GM12878 (cell line): Measurements from ENCODE around the gene CORO2B. TPM values are rescaled to one million over a fixed set of nuclear protein-coding genes. Genes with fewer than 3 reads are reported as not detected.

Experiments
- ATAC-seq: fragments of 200-7000 bp; cut with Tn5 transposase; 3 replicates; pipeline ENCODE4 v1.9.1; 2020; ENCODE audit warnings: mild to moderate bottlenecking, moderate library complexity
- BruUV-seq: library from RNA; stranded (reverse); fragments of 400-500 nt; replicated peaks from 2 replicates; lab custom pipeline; 2021; lab: Mats Ljungman, UMichigan
- CTCF ChIA-PET: fragments of 300-600 bp; sonication (Branson Sonifier 250); formaldehyde crosslinking; extraction: SDS; loops from one replicate; lab custom pipeline; 2021; ENCODE audit warnings: inconsistent platforms; lab: Yijun Ruan, JAX
- POLR2A ChIA-PET: fragments of 350-600 bp; formaldehyde crosslinking; extraction: SDS; loops from one replicate; lab custom pipeline; 2021; ENCODE audit warnings: inconsistent platforms; lab: Charles Lee
- RAD21 ChIA-PET: fragments of 300-600 bp; sonication (Branson Sonifier 250); formaldehyde crosslinking; loops from one replicate; lab custom pipeline; 2023; ENCODE audit warnings: antibody characterized with exemption; ENCODE audit not compliant: unreplicated experiment; lab: Charles Lee
- SMC1A ChIA-PET: fragments of 300-600 bp; sonication (Branson Sonifier 250); formaldehyde crosslinking; loops from one replicate; lab custom pipeline; 2023; ENCODE audit not compliant: unreplicated experiment, uncharacterized antibody; lab: Charles Lee
- DNase-seq: peaks from one replicate; pipeline ENCODE4 v3.0.0-alpha.2; 2011; ENCODE audit warnings: low read depth, low spot score
- FAIRE-seq: peaks from 3 replicates; lab custom pipeline; 2011; peaks lifted over from hg19 to GRCh38; lab: Jason Lieb, UNC
- H2AFZ ChIP-seq: 2 replicates; pipeline ENCODE4 v1.6.0; 2011; ENCODE audit warnings: low read depth, low read length, control low read depth; ENCODE audit not compliant: control insufficient read depth
- H3K27ac ChIP-seq: 2 replicates; pipeline ENCODE4 v1.5.1; 2011; ENCODE audit warnings: control low read depth; ENCODE audit not compliant: control insufficient read depth, insufficient read depth
- H3K27me3 ChIP-seq, 2 experiments: replicated peaks in 1 of 2; 2 replicates each; pipeline versions ENCODE4 v1.6.0 to v1.6.1; 2011; ENCODE audit warnings: low read length in 1 of 2; ENCODE audit not compliant: control insufficient read depth in 2 of 2, insufficient read depth in 2 of 2
- H3K36me3 ChIP-seq, 2 experiments: 2 replicates each; pipeline ENCODE4 v1.5.1; 2011; ENCODE audit warnings: low read length in 1 of 2; ENCODE audit not compliant: control insufficient read depth in 2 of 2, insufficient read depth in 2 of 2
- H3K4me1 ChIP-seq: 2 replicates; pipeline ENCODE4 v1.6.1; 2011; ENCODE audit warnings: mild to moderate bottlenecking, low read length, moderate library complexity, mixed read lengths; ENCODE audit not compliant: control insufficient read depth, insufficient read depth
- H3K4me2 ChIP-seq: 2 replicates; pipeline ENCODE4 v1.6.0; 2011; ENCODE audit warnings: control low read depth; ENCODE audit not compliant: control insufficient read depth, insufficient read depth
- H3K4me3 ChIP-seq: fragments of 200-600 bp; sonication (generic); 2 replicates; pipeline ENCODE4 v1.5.1; 2016
- H3K79me2 ChIP-seq: 2 replicates; pipeline ENCODE4 v1.6.0; 2011; ENCODE audit warnings: low read length; ENCODE audit not compliant: control insufficient read depth, insufficient read depth
- H3K9ac ChIP-seq: 2 replicates; pipeline ENCODE4 v1.8.0; 2011; ENCODE audit warnings: low read length, control low read depth, mixed read lengths; ENCODE audit not compliant: control insufficient read depth, insufficient read depth
- H3K9me3 ChIP-seq: replicated peaks from 3 replicates; pipeline ENCODE4 v1.5.1; 2011; ENCODE audit warnings: mild to moderate bottlenecking, low read length; ENCODE audit not compliant: control insufficient read depth, insufficient read depth
- H4K20me1 ChIP-seq: 2 replicates; pipeline ENCODE4 v1.6.0; 2011; ENCODE audit not compliant: control insufficient read depth, insufficient read depth
- CREM ChIP-seq: IDR thresholded peaks from 2 replicates; pipeline ENCODE4 v1.6.1; 2014; ENCODE audit warnings: antibody characterized with exemption, low read depth
- IRF3 ChIP-seq: fragments of 450-650 bp; IDR thresholded peaks from 2 replicates; pipeline ENCODE4 v1.6.1; 2014; ENCODE audit warnings: mild to moderate bottlenecking
- JUNB ChIP-seq: IDR thresholded peaks from 2 replicates; pipeline ENCODE4 v1.6.1; 2016; ENCODE audit warnings: antibody characterized with exemption, mild to moderate bottlenecking
- MTA2 ChIP-seq: fragments of 450-650 bp; IDR thresholded peaks from 2 replicates; pipeline ENCODE4 v1.6.1; 2016; ENCODE audit warnings: low read depth, mild to moderate bottlenecking, moderate library complexity
- MYB ChIP-seq: fragments of 150-350 bp; IDR thresholded peaks from 2 replicates; pipeline ENCODE4 v1.6.1; 2014; ENCODE audit warnings: mild to moderate bottlenecking, low read depth, low read length, borderline replicate concordance
- NBN ChIP-seq: fragments of 450-650 bp; IDR thresholded peaks from 2 replicates; pipeline ENCODE4 v1.6.1; 2016
- NFIC ChIP-seq: IDR thresholded peaks from 2 replicates; pipeline ENCODE4 v1.6.1; 2012; ENCODE audit warnings: low read depth, mild to moderate bottlenecking, inconsistent platforms, low read length, moderate library complexity
- NR2C1 ChIP-seq: fragments of 450-650 bp; IDR thresholded peaks from 2 replicates; pipeline ENCODE4 v1.6.1; 2017; ENCODE audit warnings: antibody characterized with exemption, mild to moderate bottlenecking, moderate library complexity
- POLR2AphosphoS2 ChIP-seq: IDR thresholded peaks from 2 replicates; pipeline ENCODE4 v1.6.1; 2011; ENCODE audit warnings: low read depth, mild to moderate bottlenecking, low read length, improper control_type of control experiment, moderate library complexity
- RAD51 ChIP-seq: fragments of 450-650 bp; IDR thresholded peaks from 2 replicates; pipeline ENCODE4 v1.6.1; 2016; ENCODE audit warnings: moderate library complexity, mild to moderate bottlenecking, inconsistent platforms
- SIN3A ChIP-seq: IDR thresholded peaks from 2 replicates; pipeline ENCODE4 v1.6.1; 2012; ENCODE audit warnings: low read depth, low read length, improper control_type of control experiment
- SMC3 ChIP-seq: IDR thresholded peaks from 2 replicates; pipeline ENCODE4 v1.6.1; 2011; ENCODE audit warnings: low read length, improper control_type of control experiment, borderline replicate concordance
- ZNF622 ChIP-seq: fragments of 450-650 bp; IDR thresholded peaks from 2 replicates; pipeline ENCODE4 v1.6.1; 2017; ENCODE audit warnings: mild to moderate bottlenecking, inconsistent platforms
- ZSCAN29 ChIP-seq: fragments of 450-650 bp; IDR thresholded peaks from 2 replicates; pipeline ENCODE4 v1.6.1; 2017; ENCODE audit warnings: mild to moderate bottlenecking, moderate library complexity
- ZZZ3 ChIP-seq: IDR thresholded peaks from 2 replicates; pipeline ENCODE4 v1.6.1; 2011; ENCODE audit warnings: low read depth; ENCODE audit not compliant: control insufficient read depth, insufficient read length
- WGBS: methylation state at CpG from one replicate; pipeline ENCODE4 v1.1.6; 2016; ENCODE audit warnings: low lambda C conversion rate; ENCODE audit not compliant: insufficient replicate concordance, insufficient coverage; ENCODE audit errors: missing lambda C conversion rate; 5-methylcytosine and 5-hydroxymethylcytosine counted together
- in situ Hi-C: fragments of 300-500 bp; cut with MboI; formaldehyde crosslinking; loops from 9 replicates; pipeline ENCODE4 v1.14.3; 2018; ENCODE audit warnings: mixed read lengths
- intact Hi-C: fragments of 100-400 bp; cut with micrococcal nuclease; formaldehyde crosslinking; loops from one replicate; pipeline ENCODE4 v1.14.2; 2022; ENCODE audit not compliant: unreplicated experiment
- polyA plus RNA-seq, 11 experiments: library from polyadenylated mRNA; depleted of rRNA in 4 of 11; unstranded in 6 of 11; stranded (reverse) in 5 of 11; fragments of >200 nt; fragmentation: Nextera tagmentation in 4 of 11; fragmentation: Illumina TruSeq in 1 of 11; extraction: Ambion mirVana in 4 of 11; extraction: Trizol in 1 of 11; gene quantifications; 1 replicate in 1 of 11; 2 replicates in 10 of 11; pipeline versions ENCODE4 v1.2.1 to v1.2.3, GENCODE V29; 2011 to 2016; ENCODE audit warnings: inconsistent platforms in 2 of 11, missing spikeins in 2 of 11, low read depth in 1 of 11
- total RNA-seq, 4 experiments: library from RNA; depleted of rRNA in 3 of 4; stranded (reverse); fragments of >200 nt in 3 of 4; fragmentation: Illumina TruSeq in 1 of 4; extraction: Trizol in 1 of 4; gene quantifications; 2 replicates each; pipeline versions ENCODE4 v1.2.1 to v1.2.3, GENCODE V29; 2013 to 2021
- TF ChIP-seq, protein P1 (sequence below): fragments of 450-650 bp; IDR thresholded peaks from 2 replicates; pipeline ENCODE4 v1.6.1; 2016; ENCODE audit warnings: mild to moderate bottlenecking

The CORO2B gene
- total and polyA plus RNA-seq, 10 of the 15 experiments (the other 5 are each of a cell fraction or from before 2014, with no cell fraction given), result 0.05 to 0.73 (median 0.13) TPM; not detected in 4

DNA sequence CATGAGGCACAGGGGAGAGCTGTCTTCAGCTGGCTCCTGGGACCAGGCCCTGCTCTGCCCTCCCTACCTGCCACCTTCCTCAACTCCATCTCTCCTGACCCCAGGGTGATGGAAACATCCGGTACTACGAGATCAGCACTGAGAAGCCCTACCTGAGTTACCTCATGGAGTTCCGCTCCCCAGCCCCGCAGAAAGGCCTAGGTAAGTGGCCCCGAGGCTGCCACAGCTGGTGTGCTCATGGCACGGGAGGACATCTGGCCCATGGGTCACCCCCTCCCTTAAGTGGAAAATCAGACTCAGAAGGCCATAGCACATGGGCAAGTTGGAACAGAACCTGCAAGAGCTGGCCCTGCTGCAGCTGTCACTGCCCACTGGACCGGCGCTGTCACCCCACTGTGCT is 136.3 kb downstream of the CORO2B start:
- POLR2A ChIA-PET, result no interaction called here
- FAIRE-seq (no peak), ATAC-seq (no peak), DNase-seq (no peak)
- no peaks in the 10 kb centered on the region for H4K20me1 ChIP-seq
- intact Hi-C loops, result no loop called here
- no peak overlapping the region for H3K4me2 ChIP-seq
- BruUV-seq, result no TSS peak
- H3K4me3 ChIP-seq, result no peak overlapping the region
- TF ChIP-seq RAD51 (no peak), NBN (no peak), NFIC (no peak), CREM (no peak), MTA2 (no peak), IRF3 (no peak), SIN3A (no peak), NR2C1 (no peak), ZZZ3 (no peak), ZSCAN29 (no peak), SMC3 (no peak), ZNF622 (no peak), JUNB (no peak), POLR2AphosphoS2 (no peak), MYB (no peak)
- TF ChIP-seq, protein P1, sequence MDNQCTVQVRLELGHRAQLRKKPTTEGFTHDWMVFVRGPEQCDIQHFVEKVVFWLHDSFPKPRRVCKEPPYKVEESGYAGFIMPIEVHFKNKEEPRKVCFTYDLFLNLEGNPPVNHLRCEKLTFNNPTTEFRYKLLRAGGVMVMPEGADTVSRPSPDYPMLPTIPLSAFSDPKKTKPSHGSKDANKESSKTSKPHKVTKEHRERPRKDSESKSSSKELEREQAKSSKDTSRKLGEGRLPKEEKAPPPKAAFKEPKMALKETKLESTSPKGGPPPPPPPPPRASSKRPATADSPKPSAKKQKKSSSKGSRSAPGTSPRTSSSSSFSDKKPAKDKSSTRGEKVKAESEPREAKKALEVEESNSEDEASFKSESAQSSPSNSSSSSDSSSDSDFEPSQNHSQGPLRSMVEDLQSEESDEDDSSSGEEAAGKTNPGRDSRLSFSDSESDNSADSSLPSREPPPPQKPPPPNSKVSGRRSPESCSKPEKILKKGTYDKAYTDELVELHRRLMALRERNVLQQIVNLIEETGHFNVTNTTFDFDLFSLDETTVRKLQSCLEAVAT, result no peak
- H3K9ac ChIP-seq, result no peak overlapping the region
- WGBS, result 38% methylated on average over 8 of the region's 8 CpGs
- no peak overlapping the region for H3K27ac ChIP-seq
- H3K9me3 ChIP-seq, result no peaks in the 10 kb centered on the region
- in situ Hi-C loops, result no loop called here
- peaks cover 3 to 4% of the 10 kb centered on the region in 2 experiments; a peak in 2 of 4 replicates for H3K27me3 ChIP-seq
- H2AFZ ChIP-seq, result no peak overlapping the region
- RAD21 ChIA-PET, result no interaction called here
- H3K36me3 ChIP-seq, result no peaks in the 10 kb centered on the region
- CTCF ChIA-PET, result no interaction called here
- no peaks in the 10 kb centered on the region for H3K4me1 ChIP-seq
- H3K79me2 ChIP-seq, result no peaks in the 10 kb centered on the region
- SMC1A ChIA-PET, result no interaction called here
